ENCODE results near the gene DOCK7. TPM values are rescaled to one million over a fixed set of nuclear protein-coding genes. Genes with fewer than 3 reads are reported as not detected.

The DOCK7 gene
- total RNA-seq, 4 donors from 2014 or later: 48.6 to 182 (median 92.9) TPM

DNA sequence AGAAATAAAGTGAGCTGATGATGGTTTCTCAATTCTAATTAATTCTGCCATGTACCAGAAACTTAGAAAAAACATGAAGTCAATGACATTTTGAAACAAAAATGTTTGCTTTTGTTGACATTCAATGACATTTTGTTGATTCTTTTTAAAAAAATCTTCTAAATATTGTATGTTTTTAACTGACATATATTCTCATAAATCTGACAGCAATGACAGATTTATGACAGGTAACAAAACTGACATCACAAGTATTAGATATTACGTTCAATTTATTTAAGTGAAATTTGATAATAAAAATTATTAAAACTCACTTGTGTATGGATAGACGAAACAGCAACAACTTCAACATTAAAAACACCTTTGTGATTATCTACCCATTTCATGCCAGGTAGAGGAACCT is 126.9 kb downstream of the DOCK7 start:
- DNase-seq (ENCODE audit: low spot score in 2 of 2): no peak
- Histone ChIP-seq H3K27ac (no peak overlapping the region), H3K36me3 (peaks cover 0 to 33% (median 0%) of the 10 kb centered on the region in 3 donors), H3K27me3 (no peaks in the 10 kb centered on the region), H3K4me3 (no peak overlapping the region), H3K4me1 (no peaks in the 10 kb centered on the region), H3K9me3 (peaks cover 0 to 6% (median 3%) of the 10 kb centered on the region in 4 donors)
- TF ChIP-seq EP300 (IDR thresholded peaks at IDR 0.05): no peak
- no peak for TF ChIP-seq POLR2A (IDR thresholded peaks at IDR 0.05)
- TF ChIP-seq, protein P1, sequence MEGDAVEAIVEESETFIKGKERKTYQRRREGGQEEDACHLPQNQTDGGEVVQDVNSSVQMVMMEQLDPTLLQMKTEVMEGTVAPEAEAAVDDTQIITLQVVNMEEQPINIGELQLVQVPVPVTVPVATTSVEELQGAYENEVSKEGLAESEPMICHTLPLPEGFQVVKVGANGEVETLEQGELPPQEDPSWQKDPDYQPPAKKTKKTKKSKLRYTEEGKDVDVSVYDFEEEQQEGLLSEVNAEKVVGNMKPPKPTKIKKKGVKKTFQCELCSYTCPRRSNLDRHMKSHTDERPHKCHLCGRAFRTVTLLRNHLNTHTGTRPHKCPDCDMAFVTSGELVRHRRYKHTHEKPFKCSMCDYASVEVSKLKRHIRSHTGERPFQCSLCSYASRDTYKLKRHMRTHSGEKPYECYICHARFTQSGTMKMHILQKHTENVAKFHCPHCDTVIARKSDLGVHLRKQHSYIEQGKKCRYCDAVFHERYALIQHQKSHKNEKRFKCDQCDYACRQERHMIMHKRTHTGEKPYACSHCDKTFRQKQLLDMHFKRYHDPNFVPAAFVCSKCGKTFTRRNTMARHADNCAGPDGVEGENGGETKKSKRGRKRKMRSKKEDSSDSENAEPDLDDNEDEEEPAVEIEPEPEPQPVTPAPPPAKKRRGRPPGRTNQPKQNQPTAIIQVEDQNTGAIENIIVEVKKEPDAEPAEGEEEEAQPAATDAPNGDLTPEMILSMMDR (IDR thresholded peaks at IDR 0.05): no peak
- 89 to 96% methylated on average over 2 of the region's 2 CpGs for WGBS, 2 donors

DNA sequence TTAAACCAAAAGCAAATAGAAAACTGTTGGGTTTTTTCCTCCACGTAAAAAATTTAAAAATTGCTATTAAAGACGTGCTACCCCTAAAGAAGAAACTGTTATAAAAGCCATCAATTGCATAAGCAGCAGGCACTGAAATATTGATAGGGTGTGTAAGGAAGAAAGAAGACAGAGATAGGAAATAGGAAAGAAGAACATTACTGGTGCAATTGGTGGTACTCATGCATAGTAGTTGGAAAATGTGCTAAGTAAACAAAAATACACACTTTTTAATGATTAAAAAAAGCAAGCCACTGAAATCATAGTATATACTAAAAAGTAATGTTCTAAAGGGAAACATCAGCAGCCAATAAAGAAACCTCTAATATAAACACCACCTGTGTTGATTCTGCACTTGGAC is 143.6 kb downstream of the DOCK7 start:
- H3K27me3 ChIP-seq: no peaks in the 10 kb centered on the region
- peaks cover 0 to 25% (median 0%) of the 10 kb centered on the region in 3 donors for H3K36me3 ChIP-seq
- WGBS, 2 donors: 83 to 87% methylated on average over 2 of the region's 2 CpGs
- TF ChIP-seq EP300 (IDR thresholded peaks at IDR 0.05): no peak
- TF ChIP-seq, protein P1 (IDR thresholded peaks at IDR 0.05): no peak
- no peak for TF ChIP-seq POLR2A (IDR thresholded peaks at IDR 0.05)
- H3K27ac ChIP-seq: no peak overlapping the region
- H3K9me3 ChIP-seq: no peaks in the 10 kb centered on the region
- no peaks in the 10 kb centered on the region for H3K4me1 ChIP-seq
- no peak for DNase-seq (ENCODE audit: low spot score in 2 of 2)
- no peak overlapping the region for H3K4me3 ChIP-seq

DNA sequence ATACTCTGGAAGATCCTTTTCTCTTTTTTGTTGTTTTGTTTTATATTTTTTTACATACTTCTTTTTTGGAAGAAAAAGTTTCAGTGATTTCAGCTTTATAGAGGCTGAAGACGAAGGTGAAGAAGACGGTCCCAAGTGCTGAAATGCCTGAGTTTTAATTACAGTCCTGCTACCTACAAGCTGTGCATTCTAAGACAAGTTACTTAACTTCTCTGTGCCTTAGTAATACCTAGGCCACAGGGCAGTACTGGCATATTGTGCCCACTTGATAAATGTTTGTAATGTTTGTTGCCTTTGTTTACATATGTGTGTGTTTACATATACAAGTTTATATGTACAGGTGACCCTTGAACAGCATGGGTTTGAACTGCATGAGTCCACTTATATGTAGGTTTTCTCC is 147.1 kb downstream of the DOCK7 start:
- Histone ChIP-seq H3K27ac (no peak overlapping the region), H3K4me1 (no peaks in the 10 kb centered on the region), H3K27me3 (no peaks in the 10 kb centered on the region), H3K9me3 (no peaks in the 10 kb centered on the region), H3K4me3 (no peak overlapping the region), H3K36me3 (peaks cover 0 to 53% (median 2%) of the 10 kb centered on the region in 3 donors)
- 81 to 83% methylated on average over 2 of the region's 2 CpGs for WGBS, 2 donors
- no peak for DNase-seq (ENCODE audit: low spot score in 2 of 2)
- TF ChIP-seq POLR2A (IDR thresholded peaks at IDR 0.05) (no peak), EP300 (IDR thresholded peaks at IDR 0.05) (no peak)
- TF ChIP-seq, protein P1 (IDR thresholded peaks at IDR 0.05): no peak

DNA sequence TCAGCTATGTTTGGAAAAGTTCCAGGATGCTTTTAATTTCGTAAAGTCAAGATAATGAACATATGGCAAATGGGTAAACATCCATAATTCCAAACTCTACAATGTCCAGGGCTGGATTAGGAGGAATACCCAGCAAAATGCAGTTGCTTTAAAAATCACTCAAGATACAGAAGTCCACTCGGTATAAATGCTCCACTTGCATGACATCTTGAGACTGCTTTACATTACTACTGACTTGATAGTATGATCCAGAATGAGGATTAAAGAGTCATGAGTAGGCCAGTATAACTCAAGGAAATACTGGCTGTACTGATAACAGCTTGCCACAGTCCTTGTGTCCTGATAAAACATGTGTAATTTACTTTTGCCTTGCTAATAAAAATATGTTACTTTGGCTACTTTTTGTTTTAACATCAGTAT is 149.1 kb downstream of the DOCK7 start:
- H3K27me3 ChIP-seq: no peaks in the 10 kb centered on the region
- no peak overlapping the region for H3K4me3 ChIP-seq
- no peaks in the 10 kb centered on the region for H3K9me3 ChIP-seq
- H3K36me3 ChIP-seq: peaks cover 0 to 68% (median 2%) of the 10 kb centered on the region in 3 donors
- H3K27ac ChIP-seq: no peak overlapping the region
- no peak for DNase-seq (ENCODE audit: low spot score in 2 of 2)
- H3K4me1 ChIP-seq: no peaks in the 10 kb centered on the region
- TF ChIP-seq POLR2A (IDR thresholded peaks at IDR 0.05) (no peak), EP300 (IDR thresholded peaks at IDR 0.05) (no peak)
- TF ChIP-seq, protein P1 (IDR thresholded peaks at IDR 0.05): no peak
- WGBS, 2 donors: 79 to 89% methylated on average over 2 of the region's 2 CpGs

DNA sequence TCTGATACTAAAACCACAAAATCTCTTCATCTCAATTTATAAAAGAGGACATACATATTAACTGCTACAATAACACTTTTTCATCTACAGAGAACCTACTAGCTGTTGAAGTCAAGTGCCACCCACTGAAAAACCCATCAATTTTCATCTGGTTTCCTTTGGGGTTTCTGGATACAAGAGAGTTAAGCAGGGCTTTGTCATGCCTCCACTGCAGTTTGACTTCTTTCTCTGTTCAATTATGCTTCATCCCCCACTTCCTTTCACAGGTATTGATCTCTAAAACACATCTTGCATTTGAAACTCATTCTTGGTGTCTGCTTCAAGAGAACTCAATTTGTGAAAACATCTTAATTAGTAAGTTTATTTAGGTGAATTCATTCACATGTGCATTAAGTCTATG is 151.3 kb downstream of the DOCK7 start:
- no peak overlapping the region for H3K27ac ChIP-seq
- no peak for DNase-seq (ENCODE audit: low spot score in 2 of 2)
- H3K36me3 ChIP-seq: peaks cover 0 to 68% (median 2%) of the 10 kb centered on the region in 3 donors
- H3K4me1 ChIP-seq: no peaks in the 10 kb centered on the region
- no peaks in the 10 kb centered on the region for H3K9me3 ChIP-seq
- no peak overlapping the region for H3K4me3 ChIP-seq
- no peaks in the 10 kb centered on the region for H3K27me3 ChIP-seq
- TF ChIP-seq EP300 (IDR thresholded peaks at IDR 0.05) (no peak), POLR2A (IDR thresholded peaks at IDR 0.05) (no peak)
- TF ChIP-seq, protein P1 (IDR thresholded peaks at IDR 0.05): no peak
